Naive thymus-derived CD4-positive, alpha-beta T cell (primary cell): ENCODE results near the gene ASB7. TPM values are rescaled to one million over a fixed set of nuclear protein-coding genes. Genes with fewer than 3 reads are reported as not detected.

Source experiments
- ATAC-seq: fragments of 150-1000 bp; cut with Tn5 transposase; 2 replicates; pipeline ENCODE4 v1.10.0; 2021; ENCODE audit warnings: mild to moderate bottlenecking, moderate library complexity
- CTCF ChIA-PET: fragments of 350-600 bp; sonication (Branson Sonifier 250); formaldehyde crosslinking; loops from one replicate; lab custom pipeline; 2021; ENCODE audit warnings: antibody characterized with exemption; lab: Charles Lee
- POLR2A ChIA-PET: fragments of 350-600 bp; sonication (Branson Sonifier 250); formaldehyde crosslinking; loops from one replicate; lab custom pipeline; 2021; ENCODE audit warnings: antibody characterized with exemption, inconsistent platforms; lab: Charles Lee
- DNase-seq, 9 donors: peaks; one replicate each; pipeline versions ENCODE4 v3.0.0 to v3.0.0-alpha.2; 2020 to 2022; ENCODE audit warnings: mixed read lengths in 1 of 9
- H3K27ac ChIP-seq: one replicate; pipeline ENCODE4 v1.7.0; 2013; ENCODE audit warnings: mild to moderate bottlenecking, low read depth, low read length, moderate library complexity
- H3K27me3 ChIP-seq, 2 donors: one replicate each; pipeline ENCODE4 v1.7.0; 2013; ENCODE audit warnings: low read length in 2 of 2, mild to moderate bottlenecking in 2 of 2, moderate library complexity in 2 of 2; ENCODE audit not compliant: control insufficient read depth in 2 of 2, insufficient read depth in 2 of 2
- H3K36me3 ChIP-seq, 3 experiments: 1 replicate in 2 of 3; 2 replicates in 1 of 3; pipeline ENCODE4 v1.7.0; 2013; ENCODE audit warnings: low read length in 3 of 3, mild to moderate bottlenecking in 3 of 3, moderate library complexity in 1 of 3; ENCODE audit not compliant: insufficient read depth in 3 of 3, control insufficient read depth in 2 of 3
- H3K4me1 ChIP-seq, 2 donors: one replicate each; pipeline ENCODE4 v1.7.0; 2013; ENCODE audit warnings: low read length in 2 of 2, mild to moderate bottlenecking in 2 of 2, moderate library complexity in 1 of 2; ENCODE audit not compliant: control insufficient read depth in 2 of 2, insufficient read depth in 2 of 2
- H3K4me3 ChIP-seq: 2 replicates; pipeline ENCODE4 v1.7.0; 2013; ENCODE audit warnings: mild to moderate bottlenecking, low read length
- H3K9me3 ChIP-seq, 3 experiments: 1 replicate in 2 of 3; 2 replicates in 1 of 3; pipeline ENCODE4 v1.7.0; 2013; ENCODE audit warnings: low read length in 3 of 3; ENCODE audit not compliant: control insufficient read depth in 2 of 3
- H3K27ac Mint-ChIP-seq, 9 donors: one replicate each; pipeline ENCODE4 v1.8.0; 2020 to 2022; ENCODE audit warnings: mixed read lengths in 9 of 9, mild to moderate bottlenecking in 8 of 9, moderate library complexity in 5 of 9, inconsistent platforms in 2 of 9
- H3K27me3 Mint-ChIP-seq, 5 donors: one replicate each; pipeline ENCODE4 v1.8.0; 2021 to 2022; ENCODE audit warnings: mixed read lengths in 5 of 5, mild to moderate bottlenecking in 1 of 5
- H3K36me3 Mint-ChIP-seq, 5 donors: one replicate each; pipeline ENCODE4 v1.8.0; 2020 to 2022; ENCODE audit warnings: mixed read lengths in 5 of 5, mild to moderate bottlenecking in 3 of 5, inconsistent platforms in 1 of 5
- H3K4me1 Mint-ChIP-seq, 7 donors: one replicate each; pipeline ENCODE4 v1.8.0; 2020 to 2022; ENCODE audit warnings: mixed read lengths in 7 of 7, mild to moderate bottlenecking in 3 of 7, inconsistent platforms in 1 of 7
- H3K4me3 Mint-ChIP-seq, 10 donors: one replicate each; pipeline ENCODE4 v1.8.0; 2020 to 2022; ENCODE audit warnings: mild to moderate bottlenecking in 10 of 10, mixed read lengths in 10 of 10, moderate library complexity in 6 of 10, inconsistent platforms in 2 of 10
- H3K9me3 Mint-ChIP-seq, 11 donors: one replicate each; pipeline ENCODE4 v1.8.0; 2020 to 2022; ENCODE audit warnings: mixed read lengths in 11 of 11, mild to moderate bottlenecking in 4 of 11, inconsistent platforms in 1 of 11, moderate library complexity in 1 of 11
- intact Hi-C, 2 donors: fragments of 100-400 bp; cut with micrococcal nuclease; formaldehyde crosslinking; loops; one replicate each; pipeline ENCODE4 v1.15.1; 2023
- polyA plus RNA-seq, 2 donors: library from polyadenylated mRNA; unstranded; fragments of 300-500 nt; fragmentation: Illumina TruSeq; gene quantifications; one replicate each; pipeline ENCODE4 v1.2.3, GENCODE V29; 2021
- total RNA-seq, 6 experiments: library from RNA in 5 of 6; stranded (reverse) in 5 of 6; gene quantifications; 1 replicate in 5 of 6; 2 replicates in 1 of 6; pipeline ENCODE4 v1.2.3 and lab custom pipeline; 2021 to 2026

The ASB7 gene
- total and polyA plus RNA-seq, 7 experiments from 2014 or later = 11.8 to 27.2 (median 17.6) TPM

- Mint-ChIP-seq H3K27me3 (peaks cover 0 to 17% (median 14%) of the 10 kb centered on the region in 5 donors), H3K9me3 (peaks cover 0 to 3% (median 0%) of the 10 kb centered on the region in 11 donors), H3K4me3 (no peak overlapping the region), H3K4me1 (no peaks in the 10 kb centered on the region), H3K27ac (no peak overlapping the region), H3K36me3 (no peaks in the 10 kb centered on the region)
- Histone ChIP-seq H3K27me3 (no peaks in the 10 kb centered on the region), H3K27ac (no peak overlapping the region), H3K9me3 (no peaks in the 10 kb centered on the region), H3K4me1 (no peaks in the 10 kb centered on the region), H3K4me3 (no peak overlapping the region), H3K36me3 (no peaks in the 10 kb centered on the region)
- intact Hi-C loops = no loop called here
- ATAC-seq (no peak), DNase-seq (no peak)
- ChIA-PET CTCF (no interaction called here), POLR2A (no interaction called here)
Observed at GRCh38 chr15:100667405-100668347, 65.3 kb downstream of the ASB7 start.

GRCh38 chr15:100668348-100668745 is 66.0 kb downstream of the ASB7 start:
- DNase-seq (no peak), ATAC-seq (no peak)
- Histone ChIP-seq H3K4me3 (no peak overlapping the region), H3K4me1 (no peaks in the 10 kb centered on the region), H3K27me3 (no peaks in the 10 kb centered on the region), H3K36me3 (no peaks in the 10 kb centered on the region), H3K9me3 (no peaks in the 10 kb centered on the region), H3K27ac (no peak overlapping the region)
- CTCF ChIA-PET = no interaction called here
- Mint-ChIP-seq H3K4me1 (no peaks in the 10 kb centered on the region), H3K27ac (no peak overlapping the region), H3K27me3 (peaks cover 0 to 16% (median 14%) of the 10 kb centered on the region in 5 donors), H3K36me3 (peaks cover 0 to 3% (median 0%) of the 10 kb centered on the region in 5 donors), H3K9me3 (peaks cover 0 to 3% (median 0%) of the 10 kb centered on the region in 11 donors), H3K4me3 (no peak overlapping the region)
- POLR2A ChIA-PET = no interaction called here
- intact Hi-C loops = no loop called here

GRCh38 chr15:100669260-100669659 is 66.9 kb downstream of the ASB7 start:
- intact Hi-C loops = no loop called here
- H3K4me1 ChIP-seq = no peaks in the 10 kb centered on the region
- H3K27me3 ChIP-seq = no peaks in the 10 kb centered on the region
- no peak overlapping the region for H3K4me3 ChIP-seq
- CTCF ChIA-PET = no interaction called here
- POLR2A ChIA-PET = no interaction called here
- no peak overlapping the region for H3K27ac ChIP-seq
- no peaks in the 10 kb centered on the region for H3K9me3 ChIP-seq
- no peaks in the 10 kb centered on the region for H3K36me3 ChIP-seq
- Mint-ChIP-seq H3K36me3 (peaks cover 0 to 3% (median 0%) of the 10 kb centered on the region in 5 donors), H3K27ac (no peak overlapping the region), H3K27me3 (peaks cover 0 to 15% (median 14%) of the 10 kb centered on the region in 5 donors), H3K9me3 (peaks cover 0 to 4% (median 0%) of the 10 kb centered on the region in 11 donors), H3K4me3 (no peak overlapping the region), H3K4me1 (no peaks in the 10 kb centered on the region)
- DNase-seq (no peak), ATAC-seq (no peak)

GRCh38 chr15:100670505-100671021 is 68.2 kb downstream of the ASB7 start:
- Histone ChIP-seq H3K9me3 (no peaks in the 10 kb centered on the region), H3K27ac (no peak overlapping the region), H3K4me1 (no peaks in the 10 kb centered on the region), H3K36me3 (no peaks in the 10 kb centered on the region), H3K4me3 (no peak overlapping the region), H3K27me3 (no peaks in the 10 kb centered on the region)
- Mint-ChIP-seq H3K36me3 (peaks cover 0 to 3% (median 0%) of the 10 kb centered on the region in 5 donors), H3K27me3 (peaks cover 0 to 14% (median 6%) of the 10 kb centered on the region in 5 donors), H3K4me1 (no peaks in the 10 kb centered on the region), H3K27ac (no peak overlapping the region), H3K9me3 (peaks cover 0 to 12% (median 2%) of the 10 kb centered on the region in 11 donors), H3K4me3 (no peak overlapping the region)
- no peak for ATAC-seq
- CTCF ChIA-PET = no interaction called here
- no peak for DNase-seq
- intact Hi-C loops = no loop called here
- POLR2A ChIA-PET = no interaction called here

GRCh38 chr15:100671124-100671680 is 68.8 kb downstream of the ASB7 start:
- ChIA-PET CTCF (no interaction called here), POLR2A (no interaction called here)
- H3K9me3 Mint-ChIP-seq = peaks cover 0 to 13% (median 4%) of the 10 kb centered on the region in 11 donors
- no peak for DNase-seq
- H3K27me3 Mint-ChIP-seq = peaks cover 0 to 14% (median 6%) of the 10 kb centered on the region in 5 donors
- H3K27ac Mint-ChIP-seq = no peak overlapping the region
- ATAC-seq = no peak
- H3K4me3 Mint-ChIP-seq = no peak overlapping the region
- intact Hi-C loops = no loop called here
- no peak overlapping the region for H3K27ac ChIP-seq
- H3K9me3 ChIP-seq = no peaks in the 10 kb centered on the region
- no peak overlapping the region for H3K4me3 ChIP-seq
- H3K36me3 ChIP-seq = no peaks in the 10 kb centered on the region
- no peaks in the 10 kb centered on the region for H3K4me1 Mint-ChIP-seq
- H3K4me1 ChIP-seq = no peaks in the 10 kb centered on the region
- no peaks in the 10 kb centered on the region for H3K27me3 ChIP-seq
- H3K36me3 Mint-ChIP-seq = peaks cover 0 to 3% (median 0%) of the 10 kb centered on the region in 5 donors

GRCh38 chr15:100671858-100672543 is 69.6 kb downstream of the ASB7 start:
- H3K27me3 Mint-ChIP-seq = peaks cover 0 to 16% (median 4%) of the 10 kb centered on the region in 5 donors
- Histone ChIP-seq H3K4me3 (no peak overlapping the region), H3K9me3 (no peaks in the 10 kb centered on the region), H3K36me3 (no peaks in the 10 kb centered on the region), H3K27ac (no peak overlapping the region), H3K27me3 (no peaks in the 10 kb centered on the region), H3K4me1 (no peaks in the 10 kb centered on the region)
- no peaks in the 10 kb centered on the region for H3K4me1 Mint-ChIP-seq
- ATAC-seq (no peak), DNase-seq (no peak)
- POLR2A ChIA-PET = interaction anchor here (0.8 kb wide), 1 partner anchor 12 kb away, joined by 4 read pairs; no protein-coding TSS in a partner anchor
- CTCF ChIA-PET = no interaction called here
- H3K4me3 Mint-ChIP-seq = no peak overlapping the region
- intact Hi-C loops = no loop called here
- H3K36me3 Mint-ChIP-seq = peaks cover 0 to 3% (median 0%) of the 10 kb centered on the region in 5 donors
- no peak overlapping the region for H3K27ac Mint-ChIP-seq
- peaks cover 0 to 17% (median 4%) of the 10 kb centered on the region in 11 donors for H3K9me3 Mint-ChIP-seq
